ENCODE measurements around the gene PNPT1. TPM values are rescaled to one million over a fixed set of nuclear protein-coding genes. Genes with fewer than 3 reads are reported as not detected.

Gene PNPT1
- total and polyA plus RNA-seq, 9 of the 15 experiments (the other 6 are each of a cell fraction or from before 2014, with no cell fraction given): 46.5 to 104 (median 62.7) TPM

- H3K9me3 ChIP-seq (replicated peaks; ENCODE audit: control insufficient read depth, insufficient read depth, low read depth, low read length): no peaks in the 10 kb centered on the region
- WGBS (ENCODE audit: insufficient coverage, low coverage, missing lambda C conversion rate): 60% methylated on average over 7 of the region's 7 CpGs
- no peak overlapping the region for H3K4me2 ChIP-seq (ENCODE audit: insufficient read depth, low read length)
- intact Hi-C loops (cut with micrococcal nuclease) (no loop called here), in situ Hi-C loops (cut with MboI) (no loop called here)
- H3K27me3 ChIP-seq (ENCODE audit: control insufficient read depth in 2 of 2, insufficient read depth in 2 of 2, low read length in 2 of 2): no peaks in the 10 kb centered on the region
- ChIA-PET CTCF (ENCODE audit: low intra/inter-chr PET ratio) (no interaction called here), POLR2A (interaction anchor here (0.9 kb wide), 1 partner anchor 774 kb away, joined by 3 read pairs; no protein-coding TSS in a partner anchor)
- no peaks in the 10 kb centered on the region for H3K4me1 ChIP-seq (replicated peaks in 1 of 2; ENCODE audit: control insufficient read depth in 2 of 2, insufficient read depth in 2 of 2, low read length in 2 of 2)
- H2AFZ ChIP-seq (ENCODE audit: low read depth, low read length): no peak overlapping the region
- BruUV-seq (replicated peaks): no TSS peak
- H3K9ac ChIP-seq (ENCODE audit: insufficient read depth in 1 of 2, low read depth in 2 of 2, low read length in 2 of 2): no peak overlapping the region
- H3K4me3 ChIP-seq: no peak overlapping the region
- no peak overlapping the region for H3K27ac ChIP-seq (ENCODE audit: extremely low read depth, low read depth, low read length)
- peak; percentile 27; the same call in 1 of the 3 replicates for ATAC-seq
- H3K79me2 ChIP-seq (ENCODE audit: control insufficient read depth, insufficient read depth, low read length): peaks cover 13% of the 10 kb centered on the region; the same call in 2 of the 3 replicates
- no peak for FAIRE-seq
- H3K36me3 ChIP-seq (ENCODE audit: control insufficient read depth, insufficient read depth, low read length): peaks cover 34% of the 10 kb centered on the region; the same call in 2 of the 3 replicates
- DNase-seq (ENCODE audit: extremely low read depth in 1 of 4, low spot score in 3 of 4): peak; percentile 14 to 35 (median 23)
- no peaks in the 10 kb centered on the region for H3K9me1 ChIP-seq (ENCODE audit: control insufficient read depth, insufficient read depth, low read length)
- H4K20me1 ChIP-seq (replicated peaks; ENCODE audit: control insufficient read depth, insufficient read depth, low read length): no peaks in the 10 kb centered on the region
- TF ChIP-seq JUN (IDR thresholded peaks at IDR 0.05; ENCODE audit: borderline replicate concordance, low read depth, low read length) (peak; percentile 91), JUN (CRISPR knock-in tag; IDR thresholded peaks at IDR 0.05; ENCODE audit: borderline replicate concordance) (no peak), ZC3H11A (IDR thresholded peaks at IDR 0.05; ENCODE audit: low read depth, low read length) (no peak), SMARCE1 (IDR thresholded peaks at IDR 0.05) (peak; percentile 64), SMARCA4 (IDR thresholded peaks at IDR 0.05) (peak; percentile 65; the same call in 1 of the 2 replicates), MNT (conservative IDR thresholded peaks at IDR 0.05) (no peak), ZNF699 (CRISPR knock-in tag; IDR thresholded peaks at IDR 0.05; ENCODE audit: insufficient replicate concordance) (no peak), DPF2 (IDR thresholded peaks at IDR 0.05) (peak; percentile 62), DACH1 (IDR thresholded peaks at IDR 0.05; ENCODE audit: partially characterized antibody) (no peak), FOS (IDR thresholded peaks at IDR 0.05; ENCODE audit: extremely low read depth, insufficient read length) (peak; percentile 18), JUND (IDR thresholded peaks at IDR 0.05; ENCODE audit: borderline replicate concordance, low read depth, low read length) (peak; percentile 83; the same call in 1 of the 2 replicates), JUND (tag; IDR thresholded peaks at IDR 0.05; ENCODE audit: borderline replicate concordance, low read depth, low read length) (peak; percentile 79; the same call in 2 of the 3 replicates), MEF2A (IDR thresholded peaks at IDR 0.05; ENCODE audit: control insufficient read depth, low read depth, low read length) (no peak), C11orf30 (IDR thresholded peaks at IDR 0.05; ENCODE audit: low read depth) (peak; percentile 54; the same call in 1 of the 2 replicates), FOSL1 (tag; conservative IDR thresholded peaks at IDR 0.05) (peak; percentile 92), ZNF316 (IDR thresholded peaks at IDR 0.05) (peak; percentile 55), ESRRA (IDR thresholded peaks at IDR 0.05; ENCODE audit: borderline replicate concordance, low read depth) (no peak), ARID3A (IDR thresholded peaks at IDR 0.05; ENCODE audit: borderline replicate concordance, low read depth, low read length) (0 out of 2 replicates have a peak, but pooled peaks have one; percentile 48), ARID1B (IDR thresholded peaks at IDR 0.05) (peak; percentile 60), CSDE1 (IDR thresholded peaks at IDR 0.05) (no peak), CAMTA2 (CRISPR knock-in tag; conservative IDR thresholded peaks at IDR 0.05) (no peak), ESRRB (CRISPR knock-in tag; IDR thresholded peaks at IDR 0.05; ENCODE audit: borderline replicate concordance) (no peak)
Observed at GRCh38 chr2:55590810-55591440, 102.7 kb downstream of the PNPT1 start.

Measured in K562 (cell line).